HepG2 (cell line): ENCODE measurements around the gene ZMYND8. TPM values are rescaled to one million over a fixed set of nuclear protein-coding genes. Genes with fewer than 3 reads are reported as not detected.

ENCODE experiments used
- ATF7-NPFF ChIP-seq: sonication (generic); formaldehyde crosslinking; IDR thresholded peaks from 2 replicates; pipeline ENCODE4 v1.8.1; 2023; ENCODE audit warnings: mild to moderate bottlenecking, low read depth, missing genetic modification reagents, moderate library complexity
- CREM ChIP-seq, 2 experiments: sonication (generic) in 1 of 2; formaldehyde crosslinking in 1 of 2; IDR thresholded peaks; 2 replicates each; pipeline versions ENCODE4 v1.4.0 to v1.6.1; 2016 to 2020; ENCODE audit warnings: antibody characterized with exemption in 1 of 2, mild to moderate bottlenecking in 1 of 2, missing genetic modification reagents in 1 of 2
- ELF4 ChIP-seq: sonication (generic); formaldehyde crosslinking; IDR thresholded peaks from 2 replicates; pipeline ENCODE4 v1.5.0; 2020; ENCODE audit warnings: missing genetic modification reagents, mild to moderate bottlenecking, moderate library complexity, borderline replicate concordance
- ETV6 ChIP-seq: sonication (generic); formaldehyde crosslinking; conservative IDR thresholded peaks from 2 replicates; pipeline ENCODE4 v1.4.0; 2020; ENCODE audit warnings: missing genetic modification reagents
- FOXA1 ChIP-seq, 2 experiments: fragments of 450-650 bp in 1 of 2; sonication (generic) in 1 of 2; formaldehyde crosslinking in 1 of 2; IDR thresholded peaks; 2 replicates each; pipeline versions ENCODE4 v1.4.0 to v1.6.1; 2016 to 2020; ENCODE audit warnings: missing genetic modification reagents in 1 of 2
- GTF2F1 ChIP-seq: fragments of 150-350 bp; IDR thresholded peaks from 2 replicates; pipeline ENCODE4 v1.6.1; 2014; ENCODE audit warnings: low read length
- HDAC1 ChIP-seq: sonication (generic); formaldehyde crosslinking; IDR thresholded peaks from 2 replicates; pipeline ENCODE4 v1.5.1; 2020; ENCODE audit warnings: mild to moderate bottlenecking, missing genetic modification reagents
- MED8 ChIP-seq: sonication (generic); formaldehyde crosslinking; IDR thresholded peaks from 2 replicates; pipeline ENCODE4 v1.8.1; 2023; ENCODE audit warnings: mild to moderate bottlenecking, missing genetic modification reagents; ENCODE audit not compliant: insufficient replicate concordance
- MEIS2 ChIP-seq: sonication (generic); formaldehyde crosslinking; IDR thresholded peaks from 2 replicates; pipeline ENCODE4 v1.9.0; 2021; ENCODE audit warnings: mild to moderate bottlenecking, missing genetic modification reagents
- MXD4 ChIP-seq: IDR thresholded peaks from 2 replicates; pipeline ENCODE4 v1.6.1; 2016; ENCODE audit warnings: mild to moderate bottlenecking, missing biosample characterization, missing genetic modification reagents
- NR3C1 ChIP-seq: sonication (generic); formaldehyde crosslinking; IDR thresholded peaks from 2 replicates; pipeline ENCODE4 v1.4.0; 2020; ENCODE audit warnings: missing genetic modification reagents
- PHF21A ChIP-seq: sonication (generic); formaldehyde crosslinking; IDR thresholded peaks from 2 replicates; pipeline ENCODE4 v1.5.0; 2020; ENCODE audit warnings: mild to moderate bottlenecking, missing genetic modification reagents
- RBAK ChIP-seq: sonication (generic); formaldehyde crosslinking; IDR thresholded peaks from 2 replicates; pipeline ENCODE4 v1.5.1; 2020; ENCODE audit warnings: mild to moderate bottlenecking, missing genetic modification reagents
- RNF2 ChIP-seq: fragments of 450-650 bp; conservative IDR thresholded peaks from 2 replicates; pipeline ENCODE4 v1.6.1; 2016; ENCODE audit warnings: low read depth
- SALL1 ChIP-seq: sonication (generic); formaldehyde crosslinking; IDR thresholded peaks from 2 replicates; pipeline ENCODE4 v1.8.0; 2022; ENCODE audit warnings: mild to moderate bottlenecking, missing genetic modification reagents
- ZFP90 ChIP-seq: sonication (generic); formaldehyde crosslinking; IDR thresholded peaks from 2 replicates; pipeline ENCODE4 v1.8.0; 2022; ENCODE audit warnings: missing genetic modification reagents, mild to moderate bottlenecking, inconsistent platforms, borderline replicate concordance
- ZNF136 ChIP-seq: sonication (generic); formaldehyde crosslinking; IDR thresholded peaks from 2 replicates; pipeline ENCODE4 v1.8.1; 2022; ENCODE audit warnings: low read depth, mild to moderate bottlenecking, moderate library complexity, missing genetic modification reagents
- ZNF143 ChIP-seq: sonication (generic); formaldehyde crosslinking; IDR thresholded peaks from 2 replicates; pipeline ENCODE4 v1.4.0; 2020; ENCODE audit warnings: missing genetic modification reagents
- ZNF331 ChIP-seq: sonication (generic); formaldehyde crosslinking; IDR thresholded peaks from 2 replicates; pipeline ENCODE4 v1.4.0; 2020; ENCODE audit warnings: missing genetic modification reagents
- ZNF44 ChIP-seq: sonication (generic); formaldehyde crosslinking; IDR thresholded peaks from 2 replicates; pipeline ENCODE4 v1.5.1; 2020; ENCODE audit warnings: mild to moderate bottlenecking, missing genetic modification reagents
- ZNF501 ChIP-seq: sonication (generic); formaldehyde crosslinking; IDR thresholded peaks from 2 replicates; pipeline ENCODE4 v1.5.1; 2020; ENCODE audit warnings: mild to moderate bottlenecking, moderate library complexity, missing genetic modification reagents
- ZNF605 ChIP-seq: sonication (generic); formaldehyde crosslinking; IDR thresholded peaks from 2 replicates; pipeline ENCODE4 v1.8.0; 2022; ENCODE audit warnings: mild to moderate bottlenecking, missing genetic modification reagents
- ZNF790 ChIP-seq: sonication (generic); formaldehyde crosslinking; IDR thresholded peaks from 2 replicates; pipeline ENCODE4 v1.8.0; 2022; ENCODE audit warnings: missing genetic modification reagents, mild to moderate bottlenecking, borderline replicate concordance
- polyA plus RNA-seq, 8 experiments: library from polyadenylated mRNA; depleted of rRNA in 3 of 8; stranded (reverse) in 7 of 8; unstranded in 1 of 8; fragments of >200 nt; fragmentation: Illumina TruSeq in 4 of 8; extraction: Trizol in 4 of 8; gene quantifications; 2 replicates each; pipeline versions ENCODE4 v1.2.1 to v1.2.3, GENCODE V29; 2011 to 2016; ENCODE audit warnings: low read depth in 4 of 8, missing spikeins in 1 of 8, mixed read lengths in 1 of 8; ENCODE audit not compliant: insufficient read depth in 1 of 8
- total RNA-seq, 5 experiments: library from RNA; depleted of rRNA; stranded (reverse); fragments of >200 nt; fragmentation: Illumina TruSeq; extraction: Trizol; gene quantifications; 2 replicates each; pipeline ENCODE4 v1.2.3, GENCODE V29; 2016; ENCODE audit warnings: low read depth in 1 of 5
- TF ChIP-seq, protein P1 (sequence below): sonication (generic); formaldehyde crosslinking; IDR thresholded peaks from 2 replicates; pipeline ENCODE4 v1.5.1; 2020; ENCODE audit warnings: missing genetic modification reagents, mild to moderate bottlenecking, borderline replicate concordance
- TF ChIP-seq, protein P2 (sequence below): sonication (generic); formaldehyde crosslinking; IDR thresholded peaks from 2 replicates; pipeline ENCODE4 v1.4.0; 2020; ENCODE audit warnings: missing genetic modification reagents, borderline replicate concordance

Gene ZMYND8
- total and polyA plus RNA-seq, 2 of the 13 experiments (the other 11 are each of a cell fraction or from before 2014, with no cell fraction given) = 53.9 to 84.7 TPM

DNA sequence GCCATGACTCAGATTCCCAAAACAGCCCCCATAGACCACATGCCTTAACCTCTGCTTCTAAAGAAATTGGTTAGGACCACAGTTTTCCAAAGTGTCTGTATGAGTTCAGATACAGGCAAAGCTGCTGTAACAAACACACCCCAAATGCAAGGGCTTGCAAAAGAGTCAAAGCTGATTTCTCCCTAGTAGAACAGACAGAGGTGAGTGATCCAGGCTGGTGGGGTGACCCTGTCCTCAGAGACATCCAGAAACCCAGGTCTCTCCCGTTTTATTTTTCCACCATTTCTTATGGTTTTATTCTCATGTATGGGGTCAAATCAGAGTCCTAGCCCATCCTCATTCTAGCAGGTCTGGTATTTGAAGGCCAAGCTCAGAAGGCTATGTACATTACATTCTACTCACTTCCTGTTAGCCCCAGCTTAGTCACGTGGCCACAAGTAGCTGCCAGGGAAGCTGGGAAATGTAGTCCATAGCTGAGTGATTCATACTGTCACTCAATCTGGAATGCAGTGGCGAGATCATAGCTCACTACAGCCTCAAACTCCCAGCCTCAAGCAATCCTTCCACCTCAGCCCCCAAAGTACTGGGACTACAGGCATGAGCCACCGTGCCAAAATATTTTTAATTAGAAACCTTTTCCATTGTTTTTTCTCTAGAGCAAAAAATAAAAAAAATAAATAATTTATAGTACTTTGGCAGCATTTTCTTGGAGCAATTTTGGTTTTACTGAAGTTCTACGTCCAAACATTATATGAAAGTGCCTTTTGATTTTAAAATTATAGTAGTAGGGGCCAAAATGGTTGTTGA, 175.2 kb downstream of the ZMYND8 start (continued):
- TF ChIP-seq, protein P1, sequence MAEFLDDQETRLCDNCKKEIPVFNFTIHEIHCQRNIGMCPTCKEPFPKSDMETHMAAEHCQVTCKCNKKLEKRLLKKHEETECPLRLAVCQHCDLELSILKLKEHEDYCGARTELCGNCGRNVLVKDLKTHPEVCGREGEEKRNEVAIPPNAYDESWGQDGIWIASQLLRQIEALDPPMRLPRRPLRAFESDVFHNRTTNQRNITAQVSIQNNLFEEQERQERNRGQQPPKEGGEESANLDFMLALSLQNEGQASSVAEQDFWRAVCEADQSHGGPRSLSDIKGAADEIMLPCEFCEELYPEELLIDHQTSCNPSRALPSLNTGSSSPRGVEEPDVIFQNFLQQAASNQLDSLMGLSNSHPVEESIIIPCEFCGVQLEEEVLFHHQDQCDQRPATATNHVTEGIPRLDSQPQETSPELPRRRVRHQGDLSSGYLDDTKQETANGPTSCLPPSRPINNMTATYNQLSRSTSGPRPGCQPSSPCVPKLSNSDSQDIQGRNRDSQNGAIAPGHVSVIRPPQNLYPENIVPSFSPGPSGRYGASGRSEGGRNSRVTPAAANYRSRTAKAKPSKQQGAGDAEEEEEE = no peak
- peak; percentile 29; the same call in 1 of the 2 replicates for TF ChIP-seq ZNF331
- peak; percentile 38; the same call in 1 of the 2 replicates for TF ChIP-seq ZNF790 (CRISPR knock-in tag)
- peak; percentile 82 for TF ChIP-seq CREM (IDR thresholded peaks at IDR 0.05)
- TF ChIP-seq CREM (CRISPR knock-in tag; IDR thresholded peaks at IDR 0.05) = no peak
- TF ChIP-seq ZFP90 (CRISPR knock-in tag) = peak; percentile 61; the same call in 1 of the 2 replicates
- peak; percentile 80 for TF ChIP-seq RBAK (CRISPR knock-in tag)
- no peak for TF ChIP-seq ETV6
- TF ChIP-seq MEIS2 (CRISPR knock-in tag) = peak; percentile 52; the same call in 1 of the 2 replicates
- no peak for TF ChIP-seq ATF7-NPFF (CRISPR knock-in tag)
- peak; percentile 50; the same call in 1 of the 2 replicates for TF ChIP-seq PHF21A (CRISPR knock-in tag)
- TF ChIP-seq GTF2F1 = no peak
- TF ChIP-seq ZNF136 (CRISPR knock-in tag) = peak; percentile 68; the same call in 1 of the 2 replicates
- 0 out of 2 replicates have a peak, but pooled peaks have one; percentile 41 for TF ChIP-seq ZNF605
- TF ChIP-seq HDAC1 (CRISPR knock-in tag) = peak; percentile 24; the same call in 1 of the 2 replicates
- no peak for TF ChIP-seq FOXA1 (IDR thresholded peaks at IDR 0.05)
- TF ChIP-seq FOXA1 (CRISPR knock-in tag; IDR thresholded peaks at IDR 0.05) = peak; percentile 94
- TF ChIP-seq ZNF44 (CRISPR knock-in tag) = peak; percentile 88; the same call in 1 of the 2 replicates
- 0 out of 2 replicates have a peak, but pooled peaks have one; percentile 47 for TF ChIP-seq ZNF501 (CRISPR knock-in tag)
- TF ChIP-seq NR3C1 (CRISPR knock-in tag) = no peak
- TF ChIP-seq, protein P2, sequence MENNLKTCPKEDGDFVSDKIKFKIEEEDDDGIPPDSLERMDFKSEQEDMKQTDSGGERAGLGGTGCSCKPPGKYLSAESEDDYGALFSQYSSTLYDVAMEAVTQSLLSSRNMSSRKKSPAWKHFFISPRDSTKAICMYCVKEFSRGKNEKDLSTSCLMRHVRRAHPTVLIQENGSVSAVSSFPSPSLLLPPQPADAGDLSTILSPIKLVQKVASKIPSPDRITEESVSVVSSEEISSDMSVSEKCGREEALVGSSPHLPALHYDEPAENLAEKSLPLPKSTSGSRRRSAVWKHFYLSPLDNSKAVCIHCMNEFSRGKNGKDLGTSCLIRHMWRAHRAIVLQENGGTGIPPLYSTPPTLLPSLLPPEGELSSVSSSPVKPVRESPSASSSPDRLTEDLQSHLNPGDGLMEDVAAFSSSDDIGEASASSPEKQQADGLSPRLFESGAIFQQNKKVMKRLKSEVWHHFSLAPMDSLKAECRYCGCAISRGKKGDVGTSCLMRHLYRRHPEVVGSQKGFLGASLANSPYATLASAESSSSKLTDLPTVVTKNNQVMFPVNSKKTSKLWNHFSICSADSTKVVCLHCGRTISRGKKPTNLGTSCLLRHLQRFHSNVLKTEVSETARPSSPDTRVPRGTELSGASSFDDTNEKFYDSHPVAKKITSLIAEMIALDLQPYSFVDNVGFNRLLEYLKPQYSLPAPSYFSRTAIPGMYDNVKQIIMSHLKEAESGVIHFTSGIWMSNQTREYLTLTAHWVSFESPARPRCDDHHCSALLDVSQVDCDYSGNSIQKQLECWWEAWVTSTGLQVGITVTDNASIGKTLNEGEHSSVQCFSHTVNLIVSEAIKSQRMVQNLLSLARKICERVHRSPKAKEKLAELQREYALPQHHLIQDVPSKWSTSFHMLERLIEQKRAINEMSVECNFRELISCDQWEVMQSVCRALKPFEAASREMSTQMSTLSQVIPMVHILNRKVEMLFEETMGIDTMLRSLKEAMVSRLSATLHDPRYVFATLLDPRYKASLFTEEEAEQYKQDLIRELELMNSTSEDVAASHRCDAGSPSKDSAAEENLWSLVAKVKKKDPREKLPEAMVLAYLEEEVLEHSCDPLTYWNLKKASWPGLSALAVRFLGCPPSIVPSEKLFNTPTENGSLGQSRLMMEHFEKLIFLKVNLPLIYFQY (CRISPR knock-in tag) = no peak
- TF ChIP-seq ZNF143 (CRISPR knock-in tag) = peak; percentile 98
- peak; percentile 97 for TF ChIP-seq ELF4 (CRISPR knock-in tag)
- peak; percentile 31 for TF ChIP-seq MED8 (CRISPR knock-in tag)
- TF ChIP-seq MXD4 (CRISPR knock-in tag) = no peak
- TF ChIP-seq SALL1 = 0 out of 2 replicates have a peak, but pooled peaks have one; percentile 40
- TF ChIP-seq RNF2 = 0 out of 2 replicates have a peak, but pooled peaks have one; percentile 38
